ENCODE results near the gene ACTMAP. TPM values are rescaled to one million over a fixed set of nuclear protein-coding genes. Genes with fewer than 3 reads are reported as not detected.

The ACTMAP gene
- total and polyA plus RNA-seq, 2 of the 13 experiments (the other 11 are each of a cell fraction or from before 2014, with no cell fraction given): 2.2 to 7.9 TPM

- TF ChIP-seq, protein P1, sequence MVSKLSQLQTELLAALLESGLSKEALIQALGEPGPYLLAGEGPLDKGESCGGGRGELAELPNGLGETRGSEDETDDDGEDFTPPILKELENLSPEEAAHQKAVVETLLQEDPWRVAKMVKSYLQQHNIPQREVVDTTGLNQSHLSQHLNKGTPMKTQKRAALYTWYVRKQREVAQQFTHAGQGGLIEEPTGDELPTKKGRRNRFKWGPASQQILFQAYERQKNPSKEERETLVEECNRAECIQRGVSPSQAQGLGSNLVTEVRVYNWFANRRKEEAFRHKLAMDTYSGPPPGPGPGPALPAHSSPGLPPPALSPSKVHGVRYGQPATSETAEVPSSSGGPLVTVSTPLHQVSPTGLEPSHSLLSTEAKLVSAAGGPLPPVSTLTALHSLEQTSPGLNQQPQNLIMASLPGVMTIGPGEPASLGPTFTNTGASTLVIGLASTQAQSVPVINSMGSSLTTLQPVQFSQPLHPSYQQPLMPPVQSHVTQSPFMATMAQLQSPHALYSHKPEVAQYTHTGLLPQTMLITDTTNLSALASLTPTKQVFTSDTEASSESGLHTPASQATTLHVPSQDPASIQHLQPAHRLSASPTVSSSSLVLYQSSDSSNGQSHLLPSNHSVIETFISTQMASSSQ (IDR thresholded peaks at IDR 0.05; ENCODE audit: low read depth): 0 out of 2 replicates have a peak, but pooled peaks have one; percentile 6
- TF ChIP-seq, protein P1 (CRISPR knock-in tag; IDR thresholded peaks at IDR 0.05; ENCODE audit: borderline replicate concordance): peak; percentile 42; the same call in 1 of the 2 replicates
- peak; percentile 62 for TF ChIP-seq STAG1 (CRISPR knock-in tag; IDR thresholded peaks at IDR 0.05)
- 0 out of 2 replicates have a peak, but pooled peaks have one; percentile 16 for TF ChIP-seq ZHX1 (CRISPR knock-in tag; IDR thresholded peaks at IDR 0.05; ENCODE audit: low read depth)
- TF ChIP-seq TBP (CRISPR knock-in tag; IDR thresholded peaks at IDR 0.05): no peak
- 0 out of 2 replicates have a peak, but pooled peaks have one; percentile 18 for TF ChIP-seq STAT6 (CRISPR knock-in tag; IDR thresholded peaks at IDR 0.05; ENCODE audit: borderline replicate concordance)
- TF ChIP-seq FOXA3 (CRISPR knock-in tag; IDR thresholded peaks at IDR 0.05): peak; percentile 55
- no peak for TF ChIP-seq HBP1 (CRISPR knock-in tag; IDR thresholded peaks at IDR 0.05; ENCODE audit: low read depth)
- TF ChIP-seq PITX1 (CRISPR knock-in tag; IDR thresholded peaks at IDR 0.05): peak; percentile 74; the same call in 1 of the 2 replicates
- TF ChIP-seq RXRB (CRISPR knock-in tag; IDR thresholded peaks at IDR 0.05; ENCODE audit: borderline replicate concordance): peak; percentile 87
- peak; percentile 42 for TF ChIP-seq SKI (IDR thresholded peaks at IDR 0.05; ENCODE audit: partially characterized antibody)
- TF ChIP-seq ZNF776 (CRISPR knock-in tag; IDR thresholded peaks at IDR 0.05): peak; percentile 83
- no peak for TF ChIP-seq ZNF468 (CRISPR knock-in tag; IDR thresholded peaks at IDR 0.05)
- TF ChIP-seq HNRNPL (IDR thresholded peaks at IDR 0.05; ENCODE audit: low read depth, low read length): peak; percentile 70; the same call in 1 of the 2 replicates
- peak; percentile 85; the same call in 1 of the 2 replicates for TF ChIP-seq HNF4A (CRISPR knock-in tag; IDR thresholded peaks at IDR 0.05)
- TF ChIP-seq NFYB (CRISPR knock-in tag; IDR thresholded peaks at IDR 0.05): no peak; the same call in 1 of the 2 replicates
- 0 out of 2 replicates have a peak, but pooled peaks have one; percentile 63 for TF ChIP-seq SNAI1 (CRISPR knock-in tag; IDR thresholded peaks at IDR 0.05; ENCODE audit: borderline replicate concordance)
- no peak for TF ChIP-seq MEIS1 (CRISPR knock-in tag; IDR thresholded peaks at IDR 0.05; ENCODE audit: borderline replicate concordance)
Observed at GRCh38 chr19:40797963-40798682, 47.8 kb upstream of the ACTMAP start (continued).
